Activated CD4-positive, alpha-beta memory T cell treated with anti-CD3 and anti-CD28 coated beads, Interleukin-2, amount 10 ng/mL, durations not matched to agents 7 days and 5 days (primary cell): ENCODE data around the gene TMEM170B. TPM values are rescaled to one million over a fixed set of nuclear protein-coding genes. Genes with fewer than 3 reads are reported as not detected.
A peak's percentile ranks its signal among the peaks of the same experiment; 100 is the strongest.

ENCODE experiments used
- CTCF ChIA-PET: fragments of 350-600 bp; sonication (Branson Sonifier 250); formaldehyde crosslinking; loops from one replicate; lab custom pipeline; 2021; ENCODE audit warnings: antibody characterized with exemption, inconsistent platforms; lab: Charles Lee
- POLR2A ChIA-PET: fragments of 350-600 bp; sonication (Branson Sonifier 250); formaldehyde crosslinking; loops from one replicate; lab custom pipeline; 2021; ENCODE audit warnings: antibody characterized with exemption; lab: Charles Lee
- DNase-seq: peaks from one replicate; pipeline ENCODE4 v3.0.0-alpha.2; 2020
- H3K27ac Mint-ChIP-seq: one replicate; pipeline ENCODE4 v1.8.0; 2021; ENCODE audit warnings: mild to moderate bottlenecking, mixed read lengths
- H3K27me3 Mint-ChIP-seq: one replicate; pipeline ENCODE4 v1.8.0; 2021; ENCODE audit warnings: mixed read lengths
- H3K36me3 Mint-ChIP-seq: one replicate; pipeline ENCODE4 v1.8.0; 2021; ENCODE audit warnings: low read depth, mixed read lengths
- H3K4me1 Mint-ChIP-seq: one replicate; pipeline ENCODE4 v1.8.0; 2021; ENCODE audit warnings: mixed read lengths
- H3K4me3 Mint-ChIP-seq: one replicate; pipeline ENCODE4 v1.8.0; 2021; ENCODE audit warnings: mild to moderate bottlenecking, mixed read lengths
- H3K9me3 Mint-ChIP-seq: one replicate; pipeline ENCODE4 v1.8.0; 2021; ENCODE audit warnings: mixed read lengths
- total RNA-seq, 2 experiments: library from RNA; stranded (reverse); gene quantifications; one replicate each; pipeline ENCODE4 v1.2.3, GENCODE V29; 2021

TMEM170B gene
- total RNA-seq, 2 experiments from 2014 or later = 0.48 to 0.50 TPM

GRCh38 chr6:11575408-11576033 is 38.0 kb downstream of the TMEM170B start:
- peak; percentile 57 for DNase-seq
- Mint-ChIP-seq H3K4me1 (no peaks in the 10 kb centered on the region), H3K9me3 (no peaks in the 10 kb centered on the region), H3K4me3 (no peak overlapping the region), H3K27me3 (no peaks in the 10 kb centered on the region), H3K27ac (no peak overlapping the region), H3K36me3 (no peaks in the 10 kb centered on the region)
- CTCF ChIA-PET = interaction anchor here (0.6 to 1.9 kb wide), 16 partner anchors 9 to 621 kb away, joined by 3 to 19 read pairs (median 3); no protein-coding TSS in a partner anchor
- POLR2A ChIA-PET = no interaction called here

- Mint-ChIP-seq H3K4me1 (no peaks in the 10 kb centered on the region), H3K9me3 (no peaks in the 10 kb centered on the region), H3K27me3 (peaks cover 2% of the 10 kb centered on the region), H3K27ac (no peak overlapping the region), H3K4me3 (no peak overlapping the region), H3K36me3 (no peaks in the 10 kb centered on the region)
- ChIA-PET POLR2A (no interaction called here), CTCF (no interaction called here)
- no peak for DNase-seq
Observed at GRCh38 chr6:11580686-11581405, 43.3 kb downstream of the TMEM170B start.

DNA sequence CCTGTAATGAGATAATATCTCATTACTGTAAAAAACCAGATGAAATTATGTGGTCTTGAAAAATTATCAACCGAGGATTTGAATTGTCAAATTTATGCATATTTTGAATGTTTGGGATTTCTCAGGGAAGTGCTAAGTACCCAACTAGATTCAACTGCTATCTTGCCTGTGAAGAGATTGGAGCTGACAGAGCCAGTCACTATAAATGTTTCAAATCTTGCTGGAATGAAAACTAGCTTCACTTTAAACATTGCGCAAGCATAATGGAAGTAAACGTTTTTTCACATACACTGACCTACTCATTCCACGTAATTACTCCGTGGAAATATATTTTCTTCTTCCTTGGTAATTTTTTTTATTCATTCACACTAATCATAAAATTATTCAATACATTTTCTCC is 46.7 kb downstream of the TMEM170B start:
- no peaks in the 10 kb centered on the region for H3K4me1 Mint-ChIP-seq
- no peak overlapping the region for H3K27ac Mint-ChIP-seq
- POLR2A ChIA-PET = no interaction called here
- H3K9me3 Mint-ChIP-seq = no peaks in the 10 kb centered on the region
- no peak overlapping the region for H3K4me3 Mint-ChIP-seq
- peaks cover 4% of the 10 kb centered on the region for H3K27me3 Mint-ChIP-seq
- CTCF ChIA-PET = interaction anchor here (1.8 to 2.4 kb wide), 3 partner anchors 9 to 706 kb away, joined by 4 to 19 read pairs (median 6); partner anchors contain the start of gene EDN1
- no peaks in the 10 kb centered on the region for H3K36me3 Mint-ChIP-seq
- no peak for DNase-seq

DNA sequence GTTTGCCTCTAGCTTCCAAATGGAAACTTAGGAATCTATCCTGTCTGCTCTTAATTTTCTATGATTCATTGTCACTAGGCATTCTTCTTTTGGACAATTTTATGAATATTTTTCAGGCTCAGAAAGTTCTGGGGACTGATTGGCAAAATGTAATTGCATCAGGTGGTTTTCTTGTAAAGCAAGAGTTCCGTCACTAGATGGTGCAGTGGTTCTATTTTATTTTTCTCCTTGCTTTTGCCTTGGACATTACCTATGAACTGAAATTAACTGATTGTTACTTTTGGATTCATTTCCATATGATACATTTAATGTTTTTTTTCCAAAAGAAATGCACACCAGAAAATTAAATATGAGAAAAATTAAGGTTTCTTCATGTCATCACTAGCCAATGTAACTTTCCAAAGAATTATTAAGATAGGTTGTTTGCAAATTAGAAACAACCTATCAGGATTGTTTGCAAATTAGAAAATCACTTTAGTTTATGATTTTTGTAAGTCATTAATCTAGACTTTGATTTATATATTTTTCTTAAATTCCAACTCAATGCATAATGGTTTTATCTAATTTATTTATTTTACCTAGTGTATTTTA is 48.0 kb downstream of the TMEM170B start:
- Mint-ChIP-seq H3K36me3 (no peaks in the 10 kb centered on the region), H3K4me3 (no peak overlapping the region), H3K27me3 (peaks cover 4% of the 10 kb centered on the region), H3K27ac (no peak overlapping the region), H3K9me3 (no peaks in the 10 kb centered on the region), H3K4me1 (no peaks in the 10 kb centered on the region)
- ChIA-PET POLR2A (no interaction called here), CTCF (interaction anchor here (1.3 to 2.4 kb wide), 2 partner anchors 10 to 89 kb away, joined by 3 to 19 read pairs; no protein-coding TSS in a partner anchor)
- no peak for DNase-seq

DNA sequence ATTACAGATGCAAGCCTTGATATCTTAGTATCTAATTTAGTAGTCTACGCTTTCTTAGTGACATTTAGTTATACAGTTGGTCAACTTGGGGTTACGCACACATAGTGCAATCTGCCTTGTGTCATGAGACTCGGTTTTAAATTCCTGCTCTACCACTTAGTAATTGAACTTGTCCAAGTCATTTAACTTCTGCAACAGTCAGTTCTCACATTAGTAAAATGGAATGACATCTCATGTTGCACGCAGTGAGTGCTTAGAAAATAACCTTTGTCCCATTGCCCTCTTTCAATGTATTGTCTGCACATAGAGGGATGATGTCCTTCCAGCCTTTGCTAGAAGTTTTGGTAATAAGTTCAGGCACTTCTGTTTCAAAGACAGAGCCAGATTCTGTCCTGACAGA is 48.6 kb downstream of the TMEM170B start:
- Mint-ChIP-seq H3K9me3 (no peaks in the 10 kb centered on the region), H3K36me3 (no peaks in the 10 kb centered on the region), H3K4me3 (no peak overlapping the region), H3K27me3 (peaks cover 4% of the 10 kb centered on the region), H3K27ac (no peak overlapping the region), H3K4me1 (no peaks in the 10 kb centered on the region)
- CTCF ChIA-PET = no interaction called here
- no peak for DNase-seq
- POLR2A ChIA-PET = no interaction called here

DNA sequence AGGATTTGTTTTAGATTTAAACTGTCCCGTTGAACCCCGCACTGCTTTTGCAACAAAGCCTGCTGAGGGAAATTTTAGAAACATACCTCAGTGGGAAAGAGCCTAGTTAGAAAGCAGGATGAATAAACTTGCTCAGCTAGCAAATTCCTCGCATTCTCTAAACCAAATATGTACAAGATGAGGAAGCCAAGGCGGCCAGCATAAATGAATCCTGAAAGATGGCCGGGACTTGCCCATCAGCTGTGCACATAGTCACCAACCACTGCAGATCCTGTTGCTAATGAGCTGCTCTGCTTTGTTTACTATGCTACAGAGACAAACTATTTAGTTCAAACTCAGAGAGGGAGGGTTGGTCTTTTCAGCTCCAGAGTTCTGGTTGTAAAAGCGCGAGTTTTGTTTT is 49.0 kb downstream of the TMEM170B start:
- CTCF ChIA-PET = no interaction called here
- no peak for DNase-seq
- H3K27me3 Mint-ChIP-seq = peaks cover 4% of the 10 kb centered on the region
- POLR2A ChIA-PET = no interaction called here
- no peaks in the 10 kb centered on the region for H3K9me3 Mint-ChIP-seq
- H3K36me3 Mint-ChIP-seq = no peaks in the 10 kb centered on the region
- no peaks in the 10 kb centered on the region for H3K4me1 Mint-ChIP-seq
- H3K27ac Mint-ChIP-seq = no peak overlapping the region
- no peak overlapping the region for H3K4me3 Mint-ChIP-seq

- POLR2A ChIA-PET = no interaction called here
- Mint-ChIP-seq H3K4me1 (no peaks in the 10 kb centered on the region), H3K36me3 (no peaks in the 10 kb centered on the region), H3K27ac (no peak overlapping the region), H3K4me3 (no peak overlapping the region), H3K27me3 (peaks cover 4% of the 10 kb centered on the region), H3K9me3 (no peaks in the 10 kb centered on the region)
- CTCF ChIA-PET = interaction anchor here (1.0 kb wide), 1 partner anchor 13 kb away, joined by 3 read pairs; no protein-coding TSS in a partner anchor
- no peak for DNase-seq
Observed at GRCh38 chr6:11589261-11589660, 51.7 kb downstream of the TMEM170B start.

- POLR2A ChIA-PET = interaction anchor here (0.5 kb wide), 1 partner anchor 1449 kb away, joined by 4 read pairs; no protein-coding TSS in a partner anchor
- Mint-ChIP-seq H3K27me3 (peaks cover 6% of the 10 kb centered on the region), H3K36me3 (no peaks in the 10 kb centered on the region), H3K4me1 (peaks cover 5% of the 10 kb centered on the region), H3K27ac (no peak overlapping the region), H3K4me3 (no peak overlapping the region), H3K9me3 (no peaks in the 10 kb centered on the region)
- DNase-seq = no peak
- CTCF ChIA-PET = no interaction called here
Observed at GRCh38 chr6:11592294-11592906, 54.9 kb downstream of the TMEM170B start.

DNA sequence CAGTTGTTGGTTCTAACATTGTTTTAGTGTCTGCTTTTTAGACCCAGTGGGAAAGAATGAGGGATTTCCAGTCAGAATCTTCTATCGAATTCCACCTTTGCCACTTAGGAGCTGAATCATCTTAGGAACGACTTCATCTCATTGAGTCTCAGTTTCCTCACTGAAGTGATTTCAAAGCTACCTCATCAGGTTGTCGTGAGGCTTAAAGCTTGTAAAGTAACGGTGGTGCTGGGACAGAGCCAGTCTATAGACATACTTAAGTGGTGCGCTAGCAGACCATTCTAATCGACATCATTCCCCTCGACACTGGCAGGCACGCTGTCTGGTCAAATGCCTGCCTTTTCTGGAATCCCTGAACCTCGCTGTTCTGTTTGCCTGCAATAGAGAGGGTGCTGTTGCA is 55.5 kb downstream of the TMEM170B start:
- CTCF ChIA-PET = no interaction called here
- POLR2A ChIA-PET = no interaction called here
- Mint-ChIP-seq H3K27me3 (peaks cover 7% of the 10 kb centered on the region), H3K4me1 (peaks cover 6% of the 10 kb centered on the region), H3K4me3 (no peak overlapping the region), H3K9me3 (no peaks in the 10 kb centered on the region), H3K36me3 (no peaks in the 10 kb centered on the region), H3K27ac (no peak overlapping the region)
- DNase-seq = no peak

DNA sequence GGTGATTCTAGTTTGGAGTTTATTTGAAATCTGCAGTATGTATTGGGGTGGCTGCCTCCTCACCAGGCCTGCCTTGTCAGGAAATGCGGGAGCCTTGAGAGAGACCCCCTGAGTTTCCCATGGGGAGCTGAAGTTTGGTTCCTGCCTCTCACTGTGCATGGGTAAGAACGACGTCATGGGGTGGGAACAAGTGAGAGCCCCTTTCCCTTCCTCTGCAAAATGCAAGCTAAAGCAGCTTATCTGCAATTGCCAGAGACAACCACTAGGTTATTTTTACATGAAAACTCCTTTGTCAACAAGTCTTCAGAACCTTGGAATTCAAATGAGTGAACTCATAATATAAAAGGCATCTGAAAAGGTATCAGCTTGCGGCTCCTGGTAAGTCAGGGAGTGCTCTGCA is 58.4 kb downstream of the TMEM170B start:
- H3K4me3 Mint-ChIP-seq = no peak overlapping the region
- peaks cover 7% of the 10 kb centered on the region for H3K27me3 Mint-ChIP-seq
- H3K27ac Mint-ChIP-seq = no peak overlapping the region
- CTCF ChIA-PET = interaction anchor here (0.7 to 1.4 kb wide), 3 partner anchors 18 to 493 kb away, joined by 3 to 5 read pairs (median 3); no protein-coding TSS in a partner anchor
- peaks cover 6% of the 10 kb centered on the region for H3K4me1 Mint-ChIP-seq
- POLR2A ChIA-PET = no interaction called here
- DNase-seq = no peak
- no peaks in the 10 kb centered on the region for H3K36me3 Mint-ChIP-seq
- no peaks in the 10 kb centered on the region for H3K9me3 Mint-ChIP-seq

GRCh38 chr6:11596640-11597237 is 59.2 kb downstream of the TMEM170B start:
- DNase-seq = no peak
- Mint-ChIP-seq H3K4me3 (no peak overlapping the region), H3K9me3 (no peaks in the 10 kb centered on the region), H3K27ac (no peak overlapping the region), H3K36me3 (no peaks in the 10 kb centered on the region), H3K4me1 (peaks cover 6% of the 10 kb centered on the region), H3K27me3 (peaks cover 10% of the 10 kb centered on the region)
- POLR2A ChIA-PET = no interaction called here
- CTCF ChIA-PET = interaction anchor here (0.7 kb wide), 1 partner anchor 492 kb away, joined by 5 read pairs; no protein-coding TSS in a partner anchor

DNA sequence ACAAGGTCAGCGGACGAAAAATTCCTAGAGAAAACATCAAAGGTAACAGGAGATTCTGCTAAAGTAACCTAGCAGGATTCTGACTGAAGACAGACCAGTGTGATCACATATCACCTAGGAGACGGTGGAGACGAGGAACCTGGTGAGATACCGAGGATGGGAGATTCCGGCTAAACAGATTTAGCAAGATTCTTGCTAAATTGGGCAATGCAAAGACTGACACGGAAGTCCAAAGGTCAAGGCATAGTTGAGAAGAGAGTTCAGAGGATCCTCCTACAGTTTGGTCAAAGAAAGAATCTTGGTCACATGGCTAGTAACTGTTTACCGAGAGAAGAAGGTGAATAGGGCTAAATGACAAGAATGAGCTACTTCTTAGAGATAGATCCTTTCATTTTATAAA is 61.1 kb downstream of the TMEM170B start:
- peaks cover 18% of the 10 kb centered on the region for H3K27me3 Mint-ChIP-seq
- H3K4me3 Mint-ChIP-seq = no peak overlapping the region
- POLR2A ChIA-PET = no interaction called here
- CTCF ChIA-PET = interaction anchor here (1.0 kb wide), 1 partner anchor 56 kb away, joined by 3 read pairs; no protein-coding TSS in a partner anchor
- H3K27ac Mint-ChIP-seq = no peak overlapping the region
- no peak for DNase-seq
- no peaks in the 10 kb centered on the region for H3K36me3 Mint-ChIP-seq
- peaks cover 6% of the 10 kb centered on the region for H3K4me1 Mint-ChIP-seq
- H3K9me3 Mint-ChIP-seq = no peaks in the 10 kb centered on the region
